Measurements from ENCODE around the gene ERMARD.

Gene ERMARD

DNA sequence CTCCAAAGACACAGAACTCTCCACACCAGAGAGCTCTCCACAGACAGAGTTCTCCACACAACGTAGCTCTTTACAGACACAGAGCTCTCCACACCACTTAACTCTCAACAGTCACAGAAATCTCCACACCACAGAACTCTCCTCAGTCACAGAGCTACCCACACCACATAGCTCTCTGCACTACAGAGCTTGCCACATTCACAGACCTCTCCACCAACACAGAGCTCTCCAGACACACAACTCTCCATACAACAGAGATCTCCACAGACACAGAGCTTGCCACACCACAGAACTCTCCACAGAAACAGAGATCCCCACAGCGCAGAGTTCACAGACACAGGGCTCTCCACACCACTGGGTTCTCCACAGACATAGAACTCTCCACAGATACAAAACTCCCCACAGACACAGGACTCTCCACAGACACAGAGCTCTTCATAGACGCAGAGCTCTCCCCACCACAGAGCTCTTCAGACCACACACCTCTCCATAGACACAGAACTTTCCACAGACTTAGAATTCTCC is 52.5 kb downstream of the ERMARD start:
- no peak for DNase-seq

DNA sequence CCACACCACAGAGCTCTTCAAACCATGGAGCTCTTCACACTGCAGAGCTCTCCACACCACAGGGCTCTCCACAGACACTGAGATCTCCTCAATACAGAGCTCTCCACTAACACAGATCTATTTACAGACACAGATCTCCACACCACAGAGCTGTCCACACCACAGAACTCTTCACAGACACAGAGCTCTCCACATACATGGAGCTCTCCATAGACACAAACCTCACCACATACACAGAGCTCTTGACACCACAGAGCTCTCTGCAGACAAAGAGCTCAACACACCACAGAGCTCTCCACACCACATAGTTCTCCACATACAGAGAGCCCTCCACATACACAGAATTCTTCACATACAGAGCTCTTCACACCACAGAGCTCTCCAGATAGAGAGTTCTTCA is 53.0 kb downstream of the ERMARD start:
- DNase-seq, result no peak

DNA sequence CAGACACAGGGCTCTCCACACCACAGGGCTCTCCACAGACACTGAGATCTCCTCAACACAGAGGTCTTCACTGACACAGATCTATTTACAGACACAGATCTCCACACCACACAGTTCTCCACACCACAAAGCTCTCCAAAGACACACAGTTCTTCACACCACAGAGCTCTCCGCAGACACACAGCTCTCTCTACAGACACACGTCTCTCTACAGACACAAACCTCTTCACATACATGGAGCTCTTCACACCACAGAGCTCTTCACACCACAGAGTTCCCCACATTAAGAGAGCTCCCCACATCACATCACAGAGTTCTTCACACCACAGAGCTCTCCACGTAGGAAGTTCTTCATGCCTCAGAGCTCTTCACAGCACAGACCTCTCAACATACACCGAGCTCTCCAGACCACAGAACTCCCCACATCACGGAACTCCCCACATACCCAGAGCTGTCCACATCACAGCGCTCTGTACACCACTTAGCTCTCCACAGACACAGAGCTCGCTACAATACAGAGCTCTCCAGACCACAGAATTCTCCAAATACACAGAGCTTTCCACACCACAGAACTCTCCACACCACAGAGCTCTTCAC is 53.9 kb downstream of the ERMARD start:
- DNase-seq, result no peak

DNA sequence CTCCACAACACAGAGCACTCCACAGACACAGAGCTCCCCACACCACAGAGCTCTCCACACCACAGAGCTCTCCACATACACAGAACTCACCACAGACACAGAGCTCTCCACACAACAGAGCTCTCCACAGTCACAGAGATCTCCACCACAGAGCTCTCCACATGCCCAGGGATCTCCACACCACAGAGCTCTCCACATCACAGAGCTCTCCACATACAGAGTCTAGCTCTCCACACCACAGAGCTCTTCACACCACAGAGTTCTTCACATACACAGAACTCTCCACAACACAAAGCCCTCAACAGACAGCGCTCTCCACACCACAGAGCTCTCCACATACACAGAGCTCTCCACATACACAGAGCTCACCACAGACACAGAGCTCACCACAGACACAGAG is 55.3 kb downstream of the ERMARD start:
- no peak for DNase-seq

DNA sequence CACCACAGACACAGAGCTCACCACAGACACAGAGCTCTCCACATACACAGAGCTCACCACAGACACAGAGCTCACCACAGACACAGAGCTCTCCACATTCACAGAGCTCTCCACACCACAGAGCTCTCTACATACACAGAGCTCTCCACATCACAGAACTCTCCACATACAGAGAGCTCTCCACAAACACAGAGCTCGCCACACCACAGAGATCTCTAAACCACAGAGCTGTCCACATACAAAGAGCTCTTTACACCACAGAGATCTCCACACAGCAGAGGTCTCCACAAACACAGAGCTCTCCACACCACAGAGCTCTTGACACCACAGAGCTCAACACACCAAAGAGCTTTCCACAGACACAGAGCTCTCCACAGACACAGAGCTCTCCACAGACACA is 55.8 kb downstream of the ERMARD start:
- DNase-seq, result no peak

DNA sequence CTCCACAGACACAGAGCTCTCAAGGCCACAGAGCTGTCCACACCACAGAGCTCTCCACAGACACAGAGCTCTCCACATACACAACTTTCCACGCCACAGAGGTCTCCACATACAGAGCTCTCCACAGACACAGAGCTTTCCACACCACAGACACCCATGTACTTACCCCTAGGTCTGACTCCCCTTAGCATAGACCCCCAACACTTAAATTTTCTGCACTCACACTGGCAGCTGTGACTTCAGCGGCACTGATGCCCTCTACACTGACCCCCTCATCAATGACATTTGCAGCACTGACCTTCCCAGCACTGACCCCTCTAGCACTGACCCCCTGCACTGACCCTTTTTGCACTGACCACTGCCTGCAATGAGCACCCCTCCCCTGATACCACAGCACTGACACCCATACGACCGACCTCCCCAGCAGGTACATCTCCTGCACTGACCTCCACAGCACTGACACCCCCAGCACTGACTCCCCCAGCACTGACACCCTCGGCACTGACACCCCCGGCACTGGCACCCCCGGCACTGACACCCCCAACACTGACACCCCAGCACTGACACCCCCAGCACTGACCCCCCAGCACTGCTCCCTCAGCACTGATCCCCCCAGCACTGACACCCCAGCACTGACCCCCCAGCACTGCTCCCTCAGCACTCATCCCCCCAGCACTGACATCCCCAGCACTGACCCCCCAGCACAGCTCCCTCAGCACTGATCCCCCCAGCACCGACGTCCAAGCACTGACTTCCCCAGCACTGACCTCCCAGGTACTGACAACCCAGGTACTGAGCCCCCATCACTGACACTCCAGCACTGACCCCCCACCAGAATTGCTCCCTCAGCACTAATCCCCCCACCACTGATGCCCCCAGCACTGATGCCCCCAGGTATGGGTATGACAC is 56.5 kb downstream of the ERMARD start:
- no peak for DNase-seq

DNA sequence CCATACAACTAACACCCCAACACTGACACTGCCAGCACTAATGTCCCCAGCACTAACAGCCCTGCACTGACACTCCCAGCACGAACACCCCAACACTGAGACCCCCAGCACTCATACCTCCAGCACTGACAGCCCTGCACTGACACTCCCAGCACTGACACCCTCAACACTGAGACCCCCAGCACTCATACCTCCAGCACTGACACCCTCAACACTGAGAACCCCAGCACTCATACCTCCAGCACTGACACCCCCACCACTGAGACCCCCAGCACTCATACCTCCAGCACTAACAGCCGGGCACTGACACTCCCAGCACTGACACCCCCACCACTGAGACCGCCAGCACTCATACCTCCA is 57.2 kb downstream of the ERMARD start:
- DNase-seq, result no peak

DNA sequence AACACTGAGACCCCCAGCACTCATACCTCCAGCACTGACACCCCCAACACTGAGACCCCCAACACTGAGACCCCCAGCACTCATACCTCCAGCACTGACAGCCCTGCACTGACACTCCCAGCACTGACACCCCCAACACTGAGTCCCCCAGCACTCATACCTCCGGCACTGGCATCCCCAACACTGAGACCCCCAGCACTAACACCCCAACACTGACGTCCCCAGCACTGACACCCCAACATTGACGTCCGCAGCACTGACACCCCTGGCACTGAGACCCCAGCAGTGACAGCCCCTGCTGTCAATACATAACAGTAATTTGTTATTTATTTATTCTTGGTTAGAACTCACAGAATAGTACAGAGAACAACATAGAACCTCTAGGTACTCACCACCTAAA is 58.0 kb downstream of the ERMARD start:
- no peak for DNase-seq

DNA sequence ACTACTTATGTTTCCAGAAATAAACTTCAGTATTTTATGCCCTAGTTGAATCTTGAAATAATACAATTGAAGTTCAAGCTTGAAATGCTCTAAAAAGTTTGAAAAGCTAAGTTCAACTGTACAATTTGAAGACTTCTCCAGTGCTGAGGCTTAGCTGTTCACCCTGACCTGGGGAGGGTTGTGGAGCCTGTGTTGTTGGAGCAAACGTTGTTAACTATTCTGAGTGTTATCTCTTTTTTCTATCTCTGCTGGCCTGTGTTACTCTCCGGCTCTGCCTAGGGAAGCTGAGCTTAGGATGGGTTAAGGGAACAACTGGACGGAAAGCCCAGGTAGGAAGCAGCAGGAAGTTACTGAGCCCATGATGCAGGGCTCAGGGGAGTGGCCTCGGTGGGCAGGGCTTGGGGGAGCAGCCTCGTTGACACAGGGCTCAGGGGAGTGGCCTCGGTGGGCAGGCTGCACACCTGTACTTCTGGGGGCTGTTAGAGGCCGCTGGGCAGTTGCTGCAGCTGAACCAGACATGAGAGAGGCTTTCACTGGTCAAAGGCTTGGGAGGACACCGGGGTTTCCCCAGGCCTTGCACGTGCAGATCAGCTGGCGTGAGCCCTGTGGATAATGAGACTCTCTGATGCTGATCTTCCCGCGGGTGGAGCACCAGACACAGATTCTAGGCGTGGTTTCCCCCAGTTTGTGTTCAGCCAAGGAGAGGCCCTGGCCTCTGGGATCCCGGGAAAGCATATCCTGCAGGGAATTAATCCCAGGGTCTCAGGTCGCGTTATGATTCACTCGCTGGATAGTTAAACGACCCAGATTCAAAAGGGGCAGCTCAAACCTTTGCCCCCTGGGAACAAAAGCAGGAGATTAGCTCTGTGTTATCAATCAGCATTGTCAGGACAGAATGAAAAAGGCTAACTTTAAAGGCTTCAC is 58.9 kb downstream of the ERMARD start:
- no peak for DNase-seq

DNA sequence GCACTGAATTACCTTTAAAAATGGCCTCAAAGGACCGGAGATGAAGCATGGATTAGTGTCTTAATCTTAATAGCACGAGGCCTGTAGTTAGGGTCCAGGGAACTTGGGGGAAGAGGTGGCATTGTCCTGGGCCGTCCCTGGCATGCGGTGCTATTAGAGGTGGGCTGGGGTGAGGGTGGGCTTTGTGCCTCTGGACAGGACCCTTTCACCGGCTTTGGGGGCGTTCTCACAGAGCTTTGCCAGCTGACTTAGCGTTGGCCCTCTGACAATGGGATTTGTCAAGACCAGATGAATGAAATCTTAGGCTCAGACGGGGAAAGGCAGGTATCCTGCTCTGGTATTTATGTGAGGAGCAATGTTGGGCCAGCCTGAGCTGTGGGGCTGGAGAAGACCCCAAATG is 59.6 kb downstream of the ERMARD start:
- no peak for DNase-seq

DNA sequence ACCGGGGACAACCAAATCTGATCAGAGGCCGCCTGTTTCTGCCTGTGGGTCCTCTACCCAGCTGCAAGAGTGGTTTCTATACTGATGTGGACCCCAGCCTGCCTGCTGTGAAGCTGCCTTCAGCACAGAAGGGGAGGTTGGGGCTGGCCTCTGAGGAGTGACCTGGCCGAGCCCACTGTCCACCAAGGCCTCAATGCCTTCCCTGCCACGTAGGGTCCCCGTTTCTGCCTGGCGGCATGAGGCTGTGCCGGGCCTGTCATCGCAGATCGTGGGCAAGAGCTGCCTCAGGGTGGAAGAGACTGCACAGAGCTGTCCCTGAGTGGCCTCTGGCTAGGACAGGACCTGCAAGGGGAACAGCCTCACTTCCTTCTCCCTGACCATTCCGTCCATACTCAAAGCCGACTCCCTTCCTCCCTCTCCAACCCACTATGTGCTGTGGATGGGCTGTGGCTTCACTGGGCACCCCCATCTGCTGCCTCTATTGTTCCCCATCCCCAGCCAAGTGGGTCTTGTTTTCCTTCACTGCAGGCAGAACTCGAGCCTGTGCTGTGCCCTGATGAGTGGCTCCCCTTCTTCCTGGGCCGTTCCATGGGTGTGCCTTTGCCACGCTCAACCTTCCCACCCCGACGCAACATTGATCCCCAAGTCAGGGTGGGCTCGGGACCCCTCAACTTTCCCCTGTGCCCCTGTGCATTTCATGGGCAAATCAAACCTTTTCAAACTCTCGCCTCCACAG is 60.3 kb downstream of the ERMARD start:
- no peak for DNase-seq

DNA sequence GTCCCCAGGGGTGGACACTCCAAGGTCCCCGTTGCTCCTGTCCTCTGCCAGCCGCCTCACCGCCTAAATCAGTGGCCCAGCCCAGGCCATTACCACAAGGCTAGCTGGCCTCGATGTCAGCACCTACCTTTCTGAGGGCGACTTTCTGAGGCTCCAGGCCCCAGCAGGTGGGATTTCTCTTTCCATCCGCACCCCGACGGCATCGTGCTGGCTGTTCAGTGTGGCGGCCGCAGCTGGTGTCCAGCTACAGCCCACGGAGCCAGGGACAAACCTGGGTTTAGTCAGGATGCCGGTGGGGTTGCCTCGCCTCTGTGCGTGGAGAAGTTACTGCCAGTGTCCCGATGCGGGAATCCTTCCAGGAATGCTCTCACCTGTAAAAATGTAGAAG is 60.8 kb downstream of the ERMARD start:
- no peak for DNase-seq

DNA sequence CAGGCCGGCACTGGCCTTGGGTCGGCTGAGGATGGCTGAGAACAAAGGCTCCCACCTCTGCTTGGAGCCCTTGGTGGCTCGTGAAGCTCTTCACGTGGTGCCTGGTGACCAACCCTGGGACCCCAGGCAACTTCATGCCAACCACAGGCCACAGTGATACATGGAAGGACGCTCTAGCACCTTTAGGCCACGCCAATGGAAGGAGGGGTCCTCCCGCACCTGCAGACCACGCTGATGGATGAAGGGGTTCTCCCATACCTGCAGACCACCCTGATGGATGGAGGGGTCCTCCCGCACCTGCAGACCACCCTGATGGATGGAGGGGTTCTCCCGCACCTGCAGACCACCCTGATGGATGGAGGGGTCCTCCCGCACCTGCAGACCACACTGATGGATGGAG is 62.5 kb downstream of the ERMARD start:
- no peak for DNase-seq

DNA sequence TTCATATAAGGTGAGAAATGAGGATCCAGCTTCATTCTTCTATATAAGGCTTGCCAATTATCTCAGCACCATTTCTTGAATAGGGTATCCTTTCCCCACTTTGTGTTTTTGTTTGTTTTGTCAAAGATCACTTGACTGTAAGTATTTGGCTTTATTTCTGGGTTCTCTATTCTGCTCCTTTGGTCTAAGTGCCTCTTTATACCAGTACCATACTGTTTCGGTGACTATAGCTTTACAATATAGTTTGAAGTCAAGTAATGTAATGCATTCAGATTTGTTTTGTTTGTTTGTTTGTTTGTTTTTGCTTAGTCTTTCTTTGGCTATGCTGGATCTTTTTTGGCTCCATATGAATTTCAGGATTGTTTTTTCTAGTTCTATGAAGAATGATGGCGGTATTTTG is 64.6 kb downstream of the ERMARD start:
- no peak for DNase-seq

DNA sequence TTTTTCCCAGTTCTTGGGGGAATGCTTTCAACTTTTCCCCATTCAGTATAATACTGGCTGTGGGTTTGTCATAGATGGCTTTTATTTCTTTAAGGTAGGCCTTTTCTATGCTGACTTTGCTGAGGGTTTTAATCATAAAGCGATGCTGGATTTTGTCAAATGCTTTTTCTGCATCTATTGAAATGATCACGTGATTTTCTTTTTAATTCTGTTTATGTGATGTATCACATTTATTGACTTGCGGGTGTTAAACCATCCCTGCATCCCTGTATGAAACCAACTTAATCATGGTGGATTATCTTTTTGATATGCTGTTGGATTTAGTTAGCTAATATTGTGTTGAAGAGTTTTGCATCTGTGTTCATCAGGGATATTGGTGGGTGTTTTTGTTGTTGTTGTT is 65.6 kb downstream of the ERMARD start:
- DNase-seq, result no peak

DNA sequence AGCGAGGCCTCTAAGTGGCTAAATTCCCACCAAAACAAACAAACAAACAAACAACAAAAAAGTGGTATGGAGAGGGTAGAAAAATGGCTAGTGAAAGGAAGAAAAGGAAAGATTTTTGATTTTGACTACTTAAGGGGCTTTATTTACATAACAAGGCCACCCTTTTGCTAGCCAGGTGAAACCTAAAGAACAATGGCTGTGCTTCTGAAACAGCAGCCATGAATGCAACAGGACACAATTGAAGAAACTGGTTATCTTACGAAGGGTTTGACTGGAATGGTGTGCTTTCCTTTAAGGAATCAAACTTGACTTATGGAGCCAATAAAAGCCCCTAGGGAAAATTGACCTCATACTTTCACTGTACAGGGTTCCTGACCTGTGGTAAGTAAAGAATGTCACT is 68.9 kb downstream of the ERMARD start:
- no peak for DNase-seq

DNA sequence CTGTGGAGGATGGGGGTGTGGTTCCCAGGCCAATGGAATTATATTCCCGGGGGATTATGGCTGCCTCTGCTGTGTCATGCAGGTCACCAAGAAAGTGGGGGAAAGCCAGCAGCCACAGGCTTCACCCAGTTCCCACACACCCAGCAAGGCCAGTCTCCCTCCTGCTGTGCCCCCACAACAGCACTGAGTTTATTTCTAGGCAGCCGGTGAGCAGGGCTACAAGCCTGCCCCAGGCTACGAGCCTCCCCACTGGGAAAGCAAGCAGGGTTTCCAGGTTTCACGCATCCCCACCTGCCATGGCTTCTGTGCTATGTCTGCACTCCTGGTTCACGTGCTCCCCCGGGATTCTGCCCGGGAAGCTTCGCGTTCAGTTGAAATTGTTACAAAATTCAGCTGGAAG is 72.6 kb downstream of the ERMARD start:
- no peak for DNase-seq

DNA sequence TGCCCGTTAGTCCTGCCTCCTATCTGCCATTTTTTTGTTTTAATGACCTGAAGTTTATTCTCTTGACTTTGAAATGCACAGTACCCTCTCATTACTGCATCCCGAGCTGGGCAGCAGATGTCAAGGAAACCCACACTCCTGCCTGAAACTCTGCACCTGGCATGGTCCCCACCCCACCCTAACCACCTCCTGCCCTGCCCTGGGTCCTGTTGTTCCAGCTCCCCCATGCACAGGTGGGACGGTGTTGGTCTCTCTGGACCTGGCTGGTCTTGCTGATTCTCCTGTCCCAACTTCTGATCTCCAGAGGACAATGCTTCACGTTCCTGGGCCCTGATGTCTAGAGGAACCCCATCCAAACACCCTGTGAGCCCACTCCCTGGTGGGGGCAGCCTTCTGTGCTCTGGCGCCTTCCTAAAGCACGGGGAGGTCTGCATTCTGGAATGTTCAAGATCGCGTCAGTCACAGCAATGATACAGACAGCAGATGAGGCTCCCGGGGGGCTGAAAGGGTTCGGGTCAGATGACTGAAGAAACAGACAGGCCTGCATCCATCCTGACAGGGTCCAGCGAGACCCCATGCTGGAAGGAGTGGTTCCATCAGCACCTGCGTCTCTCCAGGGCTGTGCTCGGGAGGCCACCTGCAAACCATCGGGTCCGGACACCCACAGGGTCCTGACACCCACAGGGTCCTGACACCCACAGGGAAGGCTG is 73.6 kb downstream of the ERMARD start:
- no peak for DNase-seq

DNA sequence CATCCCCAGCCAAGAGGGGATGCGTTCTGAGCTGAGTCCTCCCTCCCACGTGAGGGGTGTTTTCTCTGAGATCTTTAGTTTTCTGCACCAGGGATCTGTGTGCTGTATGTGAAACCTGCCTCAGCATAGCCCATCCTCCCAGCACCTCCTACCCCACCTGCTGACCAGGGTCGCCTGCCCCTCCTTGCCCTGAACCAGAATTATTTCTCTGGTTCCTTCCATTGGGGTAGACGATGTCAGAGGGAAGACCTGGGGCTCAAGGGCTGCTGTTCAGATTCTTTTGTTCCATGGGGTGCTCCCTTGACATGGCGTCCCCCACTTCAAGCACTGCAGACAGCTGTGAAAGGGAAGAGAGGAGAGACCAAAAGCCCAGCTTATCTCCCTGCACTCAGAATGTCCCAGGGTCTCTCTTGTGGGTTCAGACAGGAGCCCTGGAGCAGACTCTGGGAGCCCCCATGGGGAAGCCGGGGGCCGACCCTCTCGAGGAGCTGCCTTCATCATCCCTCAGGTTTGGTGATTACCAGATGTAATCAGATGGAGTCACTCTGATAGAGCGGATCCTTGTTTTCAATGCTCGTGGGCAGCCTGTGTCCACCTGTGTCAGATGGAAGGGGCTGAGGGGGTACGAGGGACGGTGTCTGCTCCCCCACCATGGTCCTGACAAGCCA is 74.3 kb downstream of the ERMARD start:
- DNase-seq, result no peak

DNA sequence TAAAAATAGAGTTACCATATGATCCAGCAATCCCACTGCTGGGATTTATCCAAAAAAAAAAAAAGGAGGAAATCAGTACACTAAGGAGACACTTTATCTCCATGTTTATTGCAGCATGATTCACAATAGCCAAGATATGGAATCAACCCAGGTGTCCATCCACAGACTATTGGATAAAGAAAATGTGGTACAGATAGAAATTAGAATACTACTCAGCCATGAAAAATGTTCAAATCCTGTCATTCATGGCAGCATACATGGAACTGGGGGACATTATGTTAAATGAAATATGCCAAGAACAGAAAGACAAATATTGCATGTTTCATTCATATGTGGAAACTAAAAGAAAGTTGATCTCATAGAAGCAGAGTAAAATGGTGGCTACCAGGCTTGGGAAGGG is 75.3 kb downstream of the ERMARD start:
- no peak for DNase-seq

DNA sequence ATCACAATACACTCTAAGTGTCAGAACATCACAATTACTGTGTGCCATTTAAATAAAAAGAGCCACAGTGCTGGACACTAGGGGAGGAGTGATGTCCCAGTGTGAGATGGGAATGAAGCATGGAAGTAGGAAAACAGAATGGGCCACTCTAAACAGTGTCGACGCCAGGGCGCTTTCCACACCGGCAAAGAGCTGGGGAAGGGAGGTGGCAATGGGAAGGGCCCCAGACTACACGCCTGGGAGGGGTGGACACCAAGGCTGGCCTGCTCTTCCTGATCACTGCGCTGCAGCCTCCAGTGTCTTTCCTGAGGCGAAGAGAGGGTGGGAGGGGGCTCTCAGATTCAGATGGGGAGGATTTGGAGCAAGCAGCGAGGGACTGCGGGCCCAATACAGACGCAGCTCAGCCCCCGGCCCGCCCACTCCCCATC is 75.9 kb downstream of the ERMARD start:
- DNase-seq, result no peak

DNA sequence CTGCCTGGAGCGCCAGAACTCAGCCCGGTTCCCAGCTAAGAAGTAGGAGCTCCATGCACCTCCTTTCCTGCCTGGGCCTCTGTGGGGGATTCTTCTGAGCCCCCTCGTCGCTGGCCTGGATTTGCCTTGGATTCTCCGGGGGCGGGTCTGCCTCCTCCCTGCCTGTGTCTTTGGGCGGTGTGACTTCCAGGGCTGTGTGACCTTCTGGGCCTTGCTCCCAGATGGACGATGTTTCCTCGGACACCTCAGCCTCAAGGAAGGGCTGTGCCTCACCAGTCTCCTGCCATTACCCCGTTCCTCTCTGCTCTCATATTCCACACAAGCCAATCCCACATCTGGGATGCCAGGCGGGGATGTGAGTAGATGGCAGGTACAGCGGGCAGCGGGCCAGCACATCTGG is 76.8 kb downstream of the ERMARD start:
- DNase-seq, result no peak

Data from NCI-H524 treated with DMSO at 0.1 percent for 48 hours (cell line).